ENCODE results near the gene ELFN2.

The ELFN2 gene

GRCh38 chr22:37390075-37390474, 37.2 kb downstream of the ELFN2 start:
- TF ChIP-seq POLR2AphosphoS5 (IDR thresholded peaks at IDR 0.05; ENCODE audit: low read depth, low read length) (no peak), SIN3A (IDR thresholded peaks at IDR 0.05; ENCODE audit: borderline replicate concordance, insufficient read depth, low read length) (no peak), TAF1 (IDR thresholded peaks at IDR 0.05; ENCODE audit: borderline replicate concordance, insufficient read depth, low read length) (no peak), REST (IDR thresholded peaks at IDR 0.05; ENCODE audit: insufficient read depth in 1 of 2, low read depth in 2 of 2, low read length in 2 of 2) (no peak), FOXP2 (optimal IDR thresholded peaks at IDR 0.05; ENCODE audit: borderline replicate concordance, extremely low read depth, extremely low read length, insufficient read depth) (no peak)

DNA sequence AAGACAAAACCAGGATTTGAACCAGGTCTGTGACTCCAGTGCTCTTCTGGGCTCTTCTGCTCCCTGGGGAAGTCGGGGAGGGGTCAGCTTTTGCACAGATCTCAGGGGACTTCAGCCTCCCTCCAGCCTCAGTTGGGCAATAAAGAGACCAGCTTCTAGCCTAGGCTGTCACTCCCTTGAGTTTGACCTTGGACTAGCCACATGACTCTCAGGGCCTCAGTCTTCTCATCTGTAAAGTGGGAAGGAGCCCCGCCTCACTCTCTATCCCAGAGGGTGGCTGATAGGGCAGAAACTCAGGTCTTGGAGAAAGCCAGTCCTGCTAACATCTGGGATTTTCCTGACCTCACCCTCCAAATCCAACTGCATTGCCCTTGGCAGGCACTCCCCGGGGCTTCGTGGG, 38.7 kb downstream of the ELFN2 start:
- TF ChIP-seq TAF1 (IDR thresholded peaks at IDR 0.05; ENCODE audit: borderline replicate concordance, insufficient read depth, low read length), result no peak
- TF ChIP-seq FOXP2 (optimal IDR thresholded peaks at IDR 0.05; ENCODE audit: borderline replicate concordance, extremely low read depth, extremely low read length, insufficient read depth), result no peak
- no peak for TF ChIP-seq POLR2AphosphoS5 (IDR thresholded peaks at IDR 0.05; ENCODE audit: low read depth, low read length)
- no peak for TF ChIP-seq REST (IDR thresholded peaks at IDR 0.05; ENCODE audit: insufficient read depth in 1 of 2, low read depth in 2 of 2, low read length in 2 of 2)
- no peak for TF ChIP-seq SIN3A (IDR thresholded peaks at IDR 0.05; ENCODE audit: borderline replicate concordance, insufficient read depth, low read length)

DNA sequence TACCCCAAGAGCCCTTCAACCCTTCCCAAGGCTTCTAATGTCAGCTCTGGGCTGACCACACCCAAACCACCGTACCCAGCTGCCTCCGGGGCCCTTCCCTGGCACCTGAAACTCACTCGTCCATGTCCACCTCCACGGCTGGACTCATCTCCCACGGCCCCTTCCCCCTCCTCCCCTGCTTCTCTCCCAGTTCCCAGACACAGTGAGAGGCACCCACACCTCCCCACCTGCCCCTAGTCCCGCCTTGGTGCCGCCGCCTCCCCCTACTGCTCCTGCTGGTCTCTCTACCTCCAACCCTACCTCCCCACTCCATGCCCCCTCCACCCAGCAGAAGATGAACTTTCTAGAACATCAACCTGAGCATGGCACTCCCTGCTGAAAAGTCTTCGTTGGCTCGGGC, 39.5 kb downstream of the ELFN2 start:
- TF ChIP-seq FOXP2 (optimal IDR thresholded peaks at IDR 0.05; ENCODE audit: borderline replicate concordance, extremely low read depth, extremely low read length, insufficient read depth) (no peak), REST (IDR thresholded peaks at IDR 0.05; ENCODE audit: insufficient read depth in 1 of 2, low read depth in 2 of 2, low read length in 2 of 2) (no peak)

GRCh38 chr22:37386441-37386840, 40.8 kb downstream of the ELFN2 start:
- TF ChIP-seq TAF1 (IDR thresholded peaks at IDR 0.05; ENCODE audit: borderline replicate concordance, insufficient read depth, low read length), result no peak

DNA sequence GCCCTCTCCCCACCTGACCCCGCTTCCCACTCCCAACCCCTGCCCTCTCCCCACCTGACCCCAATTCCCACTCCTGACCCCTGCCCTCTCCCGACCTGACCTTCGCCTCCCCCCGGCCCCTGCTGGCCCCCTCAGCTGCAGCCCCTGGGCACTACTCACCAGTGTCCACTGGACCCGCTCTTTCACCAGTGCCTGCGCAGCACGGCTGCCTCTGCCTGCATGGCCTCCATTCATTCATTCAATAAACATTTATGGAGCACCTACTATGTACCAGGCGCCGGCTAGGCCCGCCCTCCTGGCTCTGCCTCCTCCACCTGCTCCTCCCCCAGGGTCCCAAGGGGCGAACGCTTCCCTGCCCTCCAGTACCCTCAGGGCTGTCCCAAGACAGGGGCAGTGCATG, 42.6 kb downstream of the ELFN2 start:
- TF ChIP-seq REST (IDR thresholded peaks at IDR 0.05; ENCODE audit: insufficient read depth in 1 of 2, low read depth in 2 of 2, low read length in 2 of 2) (no peak), TAF1 (IDR thresholded peaks at IDR 0.05; ENCODE audit: borderline replicate concordance, insufficient read depth, low read length) (no peak)

DNA sequence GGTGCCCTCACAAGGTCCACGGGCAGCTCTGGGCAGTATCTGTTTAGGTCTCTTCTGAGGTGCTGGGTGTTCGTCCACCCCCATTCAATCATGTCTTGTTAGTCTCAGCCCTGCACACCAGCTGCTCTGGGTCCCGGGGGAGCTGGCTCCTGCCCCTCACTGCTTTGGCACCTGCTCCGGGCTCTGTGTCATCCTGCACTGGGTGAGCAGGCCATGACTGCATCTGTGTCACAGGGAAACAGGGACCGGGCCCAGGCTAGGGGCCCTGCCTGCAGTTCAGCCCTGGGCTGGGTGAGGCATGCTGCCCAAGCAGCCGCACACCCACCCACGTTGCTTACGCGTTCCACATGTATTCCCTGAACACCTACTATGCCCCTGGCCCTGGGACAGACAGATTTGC, 43.9 kb downstream of the ELFN2 start:
- TF ChIP-seq REST (IDR thresholded peaks at IDR 0.05; ENCODE audit: insufficient read depth in 1 of 2, low read depth in 2 of 2, low read length in 2 of 2) (no peak), SIN3A (IDR thresholded peaks at IDR 0.05; ENCODE audit: borderline replicate concordance, insufficient read depth, low read length) (no peak), TAF1 (IDR thresholded peaks at IDR 0.05; ENCODE audit: borderline replicate concordance, insufficient read depth, low read length) (no peak), POLR2AphosphoS5 (IDR thresholded peaks at IDR 0.05; ENCODE audit: low read depth, low read length) (no peak), FOXP2 (optimal IDR thresholded peaks at IDR 0.05; ENCODE audit: borderline replicate concordance, extremely low read depth, extremely low read length, insufficient read depth) (no peak)

Measured in PFSK-1 (cell line).